ENCODE data around the gene DENND2A. TPM values are rescaled to one million over a fixed set of nuclear protein-coding genes. Genes with fewer than 3 reads are reported as not detected.
A peak's percentile ranks its signal among the peaks of the same experiment; 100 is the strongest.

The DENND2A gene
- polyA plus RNA-seq, 1 donor: 12.2 TPM

DNA sequence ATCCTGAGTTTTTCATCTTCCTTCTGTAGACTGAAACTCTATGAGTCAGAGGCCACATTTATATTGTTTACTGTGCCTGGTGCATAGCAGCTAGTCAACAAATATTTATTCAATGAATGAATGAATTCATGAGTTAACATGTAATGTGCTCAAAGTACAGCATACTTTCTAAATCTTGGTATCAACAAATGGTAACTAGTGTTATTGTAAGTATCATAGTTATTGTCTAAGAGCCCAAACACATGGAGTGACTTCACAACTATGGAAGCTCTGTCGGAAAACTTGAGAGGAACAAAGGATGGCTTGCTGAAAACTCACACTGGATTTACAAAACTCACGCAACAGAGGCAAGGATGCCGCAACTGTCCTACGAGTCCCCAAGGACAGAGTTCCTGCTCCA lies 35.9 kb downstream of the DENND2A start:
- peaks cover 12% of the 10 kb centered on the region for H3K36me3 ChIP-seq (ENCODE audit: control insufficient read depth, insufficient read depth, low read length)
- H3K4me1 ChIP-seq (ENCODE audit: control insufficient read depth, insufficient read depth, low read length): no peaks in the 10 kb centered on the region
- H3K27me3 ChIP-seq (ENCODE audit: control insufficient read depth, insufficient read depth, low read length): no peaks in the 10 kb centered on the region
- no peak overlapping the region for H3K4me3 ChIP-seq (ENCODE audit: low read length)
- no peak for DNase-seq
- H3K27ac ChIP-seq (ENCODE audit: low read length): peak overlapping the region; percentile 9
- no peaks in the 10 kb centered on the region for H3K9me3 ChIP-seq (ENCODE audit: control insufficient read depth, low read depth, low read length)
- no CpG with 5 or more reads among the region's 4 CpGs for WGBS (ENCODE audit: insufficient coverage, low lambda C conversion rate)

DNA sequence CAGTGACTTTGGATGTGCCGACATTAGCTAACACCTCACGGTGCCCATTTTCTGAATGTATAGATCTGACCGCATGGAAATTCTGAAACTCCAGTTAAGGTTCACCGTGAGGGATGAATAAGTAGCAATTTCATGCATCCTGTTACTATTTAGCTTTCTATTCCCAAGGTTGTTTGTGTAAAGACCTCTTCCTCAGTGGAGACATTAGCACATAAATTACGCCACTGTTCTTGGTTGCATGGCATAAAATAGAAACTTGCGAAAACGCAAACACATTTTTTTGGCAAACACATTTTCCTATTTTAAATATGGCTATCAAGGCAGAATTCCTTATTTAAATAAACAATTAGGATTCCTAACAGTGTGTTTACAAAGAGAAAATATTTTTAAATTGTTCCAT lies 36.5 kb downstream of the DENND2A start:
- H3K4me1 ChIP-seq (ENCODE audit: control insufficient read depth, insufficient read depth, low read length): no peaks in the 10 kb centered on the region
- peaks cover 12% of the 10 kb centered on the region for H3K36me3 ChIP-seq (ENCODE audit: control insufficient read depth, insufficient read depth, low read length)
- no peaks in the 10 kb centered on the region for H3K9me3 ChIP-seq (ENCODE audit: control insufficient read depth, low read depth, low read length)
- WGBS (ENCODE audit: insufficient coverage, low lambda C conversion rate): 67% methylated on average over 1 of the region's 7 CpGs
- no peak for DNase-seq
- H3K27me3 ChIP-seq (ENCODE audit: control insufficient read depth, insufficient read depth, low read length): no peaks in the 10 kb centered on the region
- peak overlapping the region; percentile 8 for H3K27ac ChIP-seq (ENCODE audit: low read length)
- no peak overlapping the region for H3K4me3 ChIP-seq (ENCODE audit: low read length)

DNA sequence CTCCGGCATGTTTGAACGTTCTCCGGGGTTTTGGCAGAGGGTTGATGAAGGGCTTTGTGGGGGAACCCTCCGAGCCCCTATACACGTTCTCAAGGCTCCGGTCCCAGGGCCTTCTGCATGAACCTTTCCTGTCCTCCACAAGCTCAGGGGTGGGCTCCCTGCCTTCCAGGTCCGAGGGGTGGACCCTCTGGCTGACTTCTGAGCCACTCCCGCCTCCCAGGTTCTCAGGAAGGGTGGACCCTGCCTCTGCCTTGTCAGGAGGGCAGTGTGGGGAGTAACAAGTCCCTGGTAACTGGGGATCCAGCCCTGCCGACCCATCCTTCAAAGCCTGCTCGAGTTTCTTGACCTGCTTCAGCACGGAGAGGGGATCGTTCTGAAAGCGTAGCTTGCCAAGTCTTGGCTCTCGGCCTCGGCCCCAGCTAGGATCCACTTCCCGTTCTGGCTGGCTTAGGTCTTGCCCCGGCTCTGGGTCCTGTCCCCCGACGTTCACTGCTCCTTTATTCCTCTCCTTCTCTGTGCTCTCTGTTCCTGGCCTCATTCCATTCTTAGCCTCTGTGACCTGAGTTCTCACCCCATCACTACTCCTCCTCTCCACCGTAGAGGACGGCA lies 38.9 kb downstream of the DENND2A start:
- no peak overlapping the region for H3K4me3 ChIP-seq (ENCODE audit: low read length)
- WGBS (ENCODE audit: insufficient coverage, low lambda C conversion rate): 87% methylated on average over 3 of the region's 21 CpGs
- H3K36me3 ChIP-seq (ENCODE audit: control insufficient read depth, insufficient read depth, low read length): peaks cover 12% of the 10 kb centered on the region
- no peaks in the 10 kb centered on the region for H3K9me3 ChIP-seq (ENCODE audit: control insufficient read depth, low read depth, low read length)
- H3K27ac ChIP-seq (ENCODE audit: low read length): no peak overlapping the region
- DNase-seq: no peak
- H3K4me1 ChIP-seq (ENCODE audit: control insufficient read depth, insufficient read depth, low read length): no peaks in the 10 kb centered on the region
- no peaks in the 10 kb centered on the region for H3K27me3 ChIP-seq (ENCODE audit: control insufficient read depth, insufficient read depth, low read length)

DNA sequence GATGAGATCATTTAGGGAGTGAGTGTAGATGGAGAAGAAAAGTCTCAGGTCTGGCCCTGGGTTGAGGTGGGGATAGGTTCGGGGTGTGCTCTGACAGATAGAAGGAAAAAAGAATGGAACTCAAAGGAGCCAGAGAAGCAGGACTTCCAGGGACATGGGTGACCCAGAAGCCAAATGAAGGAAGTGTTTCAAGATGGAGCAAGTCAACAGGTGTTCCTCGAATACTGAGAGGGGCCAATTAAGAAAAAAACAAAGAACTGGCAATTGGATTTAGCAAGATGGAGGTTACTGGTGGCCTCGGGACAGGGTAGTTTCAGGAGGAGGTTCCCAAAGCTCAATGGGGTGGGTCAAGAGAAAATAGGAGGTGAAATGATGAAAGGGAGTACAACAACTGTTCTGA lies 40.3 kb downstream of the DENND2A start:
- Histone ChIP-seq H3K9me3 (ENCODE audit: control insufficient read depth, low read depth, low read length) (no peaks in the 10 kb centered on the region), H3K4me3 (ENCODE audit: low read length) (no peak overlapping the region), H3K27ac (ENCODE audit: low read length) (no peak overlapping the region), H3K27me3 (ENCODE audit: control insufficient read depth, insufficient read depth, low read length) (no peaks in the 10 kb centered on the region), H3K4me1 (ENCODE audit: control insufficient read depth, insufficient read depth, low read length) (no peaks in the 10 kb centered on the region), H3K36me3 (ENCODE audit: control insufficient read depth, insufficient read depth, low read length) (peaks cover 12% of the 10 kb centered on the region)
- no peak for DNase-seq
- 100% methylated on average over 1 of the region's 3 CpGs for WGBS (ENCODE audit: insufficient coverage, low lambda C conversion rate)

DNA sequence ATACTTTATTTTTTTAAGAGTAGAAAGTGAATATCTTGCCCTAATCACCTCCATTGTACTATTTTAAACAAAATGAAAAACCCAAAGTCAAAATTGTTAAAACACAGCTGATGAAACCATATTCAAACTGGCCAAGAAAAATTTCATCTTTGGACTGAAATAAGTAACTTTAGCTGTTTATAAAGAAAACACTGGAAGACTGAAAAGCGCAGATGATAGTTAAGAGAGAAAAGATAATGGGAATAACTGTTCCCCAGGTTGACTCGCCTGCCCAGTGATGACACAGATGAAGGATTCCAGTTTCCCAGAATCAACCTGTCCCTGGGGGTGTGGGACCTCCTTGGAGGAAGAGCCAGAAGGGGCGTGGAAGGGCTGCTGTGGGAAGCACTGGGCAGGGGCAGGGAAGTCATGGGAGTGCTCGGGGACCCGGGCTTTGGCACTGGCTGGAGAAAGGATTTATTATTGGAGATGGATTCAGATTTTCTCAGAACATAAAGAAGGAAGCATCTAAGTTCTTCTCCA lies 43.1 kb downstream of the DENND2A start:
- Histone ChIP-seq H3K9me3 (ENCODE audit: control insufficient read depth, low read depth, low read length) (no peaks in the 10 kb centered on the region), H3K27me3 (ENCODE audit: control insufficient read depth, insufficient read depth, low read length) (no peaks in the 10 kb centered on the region), H3K36me3 (ENCODE audit: control insufficient read depth, insufficient read depth, low read length) (peaks cover 12% of the 10 kb centered on the region), H3K27ac (ENCODE audit: low read length) (no peak overlapping the region), H3K4me1 (ENCODE audit: control insufficient read depth, insufficient read depth, low read length) (no peaks in the 10 kb centered on the region), H3K4me3 (ENCODE audit: low read length) (no peak overlapping the region)
- WGBS (ENCODE audit: insufficient coverage, low lambda C conversion rate): 80% methylated on average over 1 of the region's 5 CpGs
- DNase-seq: no peak

DNA sequence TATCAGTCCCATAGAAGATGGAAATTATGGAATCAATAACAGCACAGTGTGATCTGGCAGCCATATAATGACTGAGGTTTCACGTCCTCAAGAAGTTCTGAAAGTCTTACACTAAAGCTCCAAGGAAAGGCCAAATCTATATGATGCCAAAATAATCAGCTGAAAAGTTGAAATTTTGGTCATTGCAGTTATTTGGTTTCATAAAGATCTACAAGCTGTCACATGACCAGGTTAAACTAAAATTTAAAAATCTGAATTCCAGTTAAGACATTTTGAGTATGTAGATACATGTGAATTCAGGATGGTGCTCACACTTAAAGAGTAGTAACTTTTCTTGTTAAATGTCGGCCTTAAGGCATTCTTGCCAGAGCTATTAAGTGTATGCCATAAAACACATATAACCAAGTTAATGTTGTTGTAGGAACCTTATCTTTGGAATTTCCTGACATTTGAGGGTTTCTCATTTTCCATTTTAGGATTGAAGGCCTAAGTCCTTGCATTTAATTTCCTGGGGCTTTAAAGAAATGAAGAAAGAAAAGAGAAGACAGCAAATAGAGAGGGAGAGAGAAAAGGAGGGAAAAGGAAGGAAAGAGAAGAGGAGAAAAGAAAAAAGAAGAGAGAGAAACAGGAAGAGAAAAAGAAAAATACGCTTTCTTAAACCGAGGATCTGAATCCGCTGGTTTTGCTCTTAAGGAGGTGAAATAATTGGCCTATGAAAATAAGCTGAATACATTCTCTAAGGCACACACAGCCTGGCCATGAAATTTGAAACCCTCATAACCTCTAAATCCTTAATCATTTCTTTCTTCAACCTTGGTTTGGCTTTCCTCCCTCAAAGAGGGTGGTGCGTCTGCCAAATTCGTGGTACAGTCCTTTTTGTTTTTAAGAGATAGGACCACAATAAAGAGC lies 43.8 kb downstream of the DENND2A start:
- peaks cover 8% of the 10 kb centered on the region for H3K36me3 ChIP-seq (ENCODE audit: control insufficient read depth, insufficient read depth, low read length)
- H3K4me3 ChIP-seq (ENCODE audit: low read length): no peak overlapping the region
- DNase-seq: no peak
- WGBS (ENCODE audit: insufficient coverage, low lambda C conversion rate): 85% methylated on average over 3 of the region's 7 CpGs
- no peak overlapping the region for H3K27ac ChIP-seq (ENCODE audit: low read length)
- no peaks in the 10 kb centered on the region for H3K27me3 ChIP-seq (ENCODE audit: control insufficient read depth, insufficient read depth, low read length)
- H3K4me1 ChIP-seq (ENCODE audit: control insufficient read depth, insufficient read depth, low read length): no peaks in the 10 kb centered on the region
- no peaks in the 10 kb centered on the region for H3K9me3 ChIP-seq (ENCODE audit: control insufficient read depth, low read depth, low read length)

DNA sequence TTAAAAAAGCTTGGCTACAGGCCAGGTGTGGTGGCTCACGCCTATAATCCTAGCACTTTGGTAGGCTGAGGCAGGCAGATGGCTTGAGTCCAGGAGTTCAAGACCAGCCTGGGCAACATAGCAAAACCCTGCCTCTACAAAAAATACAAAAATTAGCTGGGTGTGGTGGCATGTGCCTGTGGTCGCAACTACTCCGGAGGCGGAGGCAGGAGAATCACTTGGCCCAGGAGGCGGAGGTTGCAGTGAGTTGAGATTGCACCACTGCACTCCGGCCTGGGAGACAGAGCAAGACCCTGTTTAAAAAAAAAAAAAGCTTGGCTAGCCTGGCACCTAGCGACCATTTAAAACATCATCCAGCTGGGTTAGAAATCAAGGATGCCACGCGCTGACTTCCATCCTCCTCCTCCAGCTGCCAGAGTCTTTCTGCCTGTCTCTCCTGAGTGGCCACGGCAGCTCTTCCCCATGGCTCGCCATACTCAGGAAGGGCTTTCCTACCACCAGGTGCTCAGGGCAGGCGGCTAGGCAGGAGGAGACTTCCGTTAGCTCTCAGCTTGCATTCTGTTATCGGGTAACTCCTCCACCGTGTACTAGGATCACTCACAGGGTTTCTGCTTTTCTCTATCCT lies 45.0 kb downstream of the DENND2A start:
- Histone ChIP-seq H3K4me1 (ENCODE audit: control insufficient read depth, insufficient read depth, low read length) (no peaks in the 10 kb centered on the region), H3K4me3 (ENCODE audit: low read length) (no peak overlapping the region), H3K27me3 (ENCODE audit: control insufficient read depth, insufficient read depth, low read length) (no peaks in the 10 kb centered on the region), H3K9me3 (ENCODE audit: control insufficient read depth, low read depth, low read length) (no peaks in the 10 kb centered on the region), H3K36me3 (ENCODE audit: control insufficient read depth, insufficient read depth, low read length) (peaks cover 2% of the 10 kb centered on the region), H3K27ac (ENCODE audit: low read length) (no peak overlapping the region)
- no CpG with 5 or more reads among the region's 15 CpGs for WGBS (ENCODE audit: insufficient coverage, low lambda C conversion rate)
- no peak for DNase-seq

DNA sequence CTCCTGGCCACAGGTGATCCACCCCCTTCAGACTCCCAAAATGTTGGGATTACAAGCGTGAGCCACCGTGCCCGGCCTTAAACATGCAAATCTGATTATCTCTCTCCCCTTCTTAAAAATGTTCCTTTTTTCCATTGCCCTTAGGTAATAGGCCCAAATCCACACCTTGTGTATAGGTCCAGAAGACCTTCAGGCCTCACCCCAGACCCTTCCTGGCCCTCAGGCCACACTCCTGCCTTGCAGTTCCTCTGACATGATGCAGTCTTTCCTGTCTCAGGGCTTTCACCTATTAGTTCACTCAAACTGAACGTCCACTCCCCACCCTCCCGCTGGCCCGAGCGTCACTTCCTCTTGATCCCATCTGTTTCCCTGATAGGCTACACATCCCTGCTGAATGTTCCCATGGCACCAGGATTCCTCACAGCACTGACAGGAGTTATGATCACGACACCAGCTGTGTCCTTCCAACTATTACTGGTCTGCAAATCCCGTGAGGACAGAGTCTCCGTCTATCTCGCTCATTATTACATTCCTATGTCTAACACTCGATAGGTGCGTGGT lies 46.4 kb downstream of the DENND2A start:
- Histone ChIP-seq H3K4me3 (ENCODE audit: low read length) (no peak overlapping the region), H3K27me3 (ENCODE audit: control insufficient read depth, insufficient read depth, low read length) (no peaks in the 10 kb centered on the region), H3K27ac (ENCODE audit: low read length) (no peak overlapping the region), H3K4me1 (ENCODE audit: control insufficient read depth, insufficient read depth, low read length) (no peaks in the 10 kb centered on the region), H3K9me3 (ENCODE audit: control insufficient read depth, low read depth, low read length) (no peaks in the 10 kb centered on the region), H3K36me3 (ENCODE audit: control insufficient read depth, insufficient read depth, low read length) (no peaks in the 10 kb centered on the region)
- 88% methylated on average over 4 of the region's 13 CpGs for WGBS (ENCODE audit: insufficient coverage, low lambda C conversion rate)
- no peak for DNase-seq

DNA sequence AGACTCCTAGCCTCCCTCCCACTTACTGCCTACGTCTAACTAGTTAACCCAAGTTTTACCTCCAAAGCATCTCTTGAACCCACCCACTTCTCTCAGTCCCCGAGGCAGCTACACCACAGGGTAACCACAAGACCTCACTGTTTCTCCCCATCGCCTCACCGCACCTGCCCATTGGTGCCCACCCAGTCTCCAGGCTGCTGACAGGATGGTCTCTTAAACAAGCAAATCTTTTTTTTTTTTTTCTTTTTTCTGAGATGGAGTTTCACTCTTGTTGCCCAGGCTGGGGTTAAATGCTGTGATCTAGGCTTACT lies 47.0 kb downstream of the DENND2A start:
- Histone ChIP-seq H3K27ac (ENCODE audit: low read length) (no peak overlapping the region), H3K36me3 (ENCODE audit: control insufficient read depth, insufficient read depth, low read length) (no peaks in the 10 kb centered on the region), H3K4me3 (ENCODE audit: low read length) (no peak overlapping the region), H3K9me3 (ENCODE audit: control insufficient read depth, low read depth, low read length) (no peaks in the 10 kb centered on the region), H3K4me1 (ENCODE audit: control insufficient read depth, insufficient read depth, low read length) (no peaks in the 10 kb centered on the region), H3K27me3 (ENCODE audit: control insufficient read depth, insufficient read depth, low read length) (no peaks in the 10 kb centered on the region)
- whole genome bisulfite sequencing (ENCODE audit: insufficient coverage, low lambda C conversion rate): no CpG with 5 or more reads among the region's 4 CpGs
- no peak for DNase-seq

DNA sequence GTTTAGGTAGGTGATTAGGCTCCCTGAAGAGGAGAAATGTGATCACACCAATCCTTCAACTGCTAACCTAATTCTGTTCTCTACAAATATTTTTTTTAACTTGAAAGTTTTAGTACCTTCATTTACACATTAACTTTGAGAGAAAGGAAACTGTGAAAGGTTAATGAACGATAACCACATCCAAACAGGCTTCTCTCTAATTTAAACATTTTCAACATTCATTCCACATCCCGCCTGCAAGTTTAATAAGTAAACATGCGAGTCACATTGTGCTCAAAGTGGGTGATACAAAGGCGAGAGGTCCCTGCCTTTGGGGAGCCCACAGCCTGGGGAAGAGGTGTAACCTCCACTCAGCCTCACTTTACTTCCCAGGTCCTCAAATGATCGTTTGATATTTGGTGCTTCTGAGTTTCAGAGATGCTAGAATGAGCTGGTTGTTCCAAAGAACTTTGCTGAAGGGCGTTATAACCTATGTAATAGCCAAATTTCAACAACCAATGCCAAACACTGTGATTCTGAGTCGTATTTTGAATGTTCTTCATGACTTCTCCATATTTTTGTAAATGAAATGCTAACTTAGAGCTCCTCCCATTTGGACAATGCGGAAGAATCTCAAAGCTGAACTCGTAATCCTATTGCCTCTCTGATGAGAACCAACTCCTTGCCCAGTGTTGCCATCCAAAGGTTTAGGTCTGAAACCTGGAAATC lies 47.5 kb downstream of the DENND2A start:
- Histone ChIP-seq H3K27ac (ENCODE audit: low read length) (no peak overlapping the region), H3K27me3 (ENCODE audit: control insufficient read depth, insufficient read depth, low read length) (no peaks in the 10 kb centered on the region), H3K36me3 (ENCODE audit: control insufficient read depth, insufficient read depth, low read length) (no peaks in the 10 kb centered on the region), H3K9me3 (ENCODE audit: control insufficient read depth, low read depth, low read length) (no peaks in the 10 kb centered on the region), H3K4me3 (ENCODE audit: low read length) (no peak overlapping the region), H3K4me1 (ENCODE audit: control insufficient read depth, insufficient read depth, low read length) (no peaks in the 10 kb centered on the region)
- DNase-seq: no peak
- WGBS (ENCODE audit: insufficient coverage, low lambda C conversion rate): 40% methylated on average over 1 of the region's 9 CpGs

Data from large intestine (tissue), 3 donors.